AG04449 (cell line): Measurements from ENCODE around the gene KIF3A.

Experiments used
- CTCF ChIA-PET: fragments of 350-600 bp; formaldehyde crosslinking; extraction: SDS; loops from one replicate; lab custom pipeline; 2021; ENCODE audit warnings: antibody characterized with exemption; lab: Yijun Ruan, JAX
- POLR2A ChIA-PET: fragments of 400-600, 350-600 bp; formaldehyde crosslinking; extraction: SDS; loops from one replicate; lab custom pipeline; 2020; ENCODE audit warnings: antibody characterized with exemption, inconsistent platforms; lab: Yijun Ruan, JAX
- DNase-seq: peaks from one replicate; pipeline ENCODE4 v3.0.0-alpha.2; 2010; ENCODE audit warnings: low read depth, low spot score
- H3K4me3 ChIP-seq: 2 replicates; pipeline ENCODE4 v1.5.1; 2011; ENCODE audit warnings: low read depth, mild to moderate bottlenecking, control low read depth, low read length
- TF ChIP-seq, protein P1 (sequence below): IDR thresholded peaks from one replicate; pipeline ENCODE4 v1.5.1; 2011; ENCODE audit warnings: mild to moderate bottlenecking, moderate library complexity, low read length, control low read depth, inconsistent platforms; ENCODE audit not compliant: insufficient read depth; ENCODE audit errors: missing control alignments

Gene KIF3A

GRCh38 chr5:132776938-132777208, 39.5 kb upstream of the KIF3A start:
- ChIA-PET CTCF (interaction anchor here (0.6 to 2.3 kb wide), 3 partner anchors 9 to 392 kb away, joined by 3 to 6 read pairs (median 3); partner anchors contain the start of gene SHROOM1), POLR2A (no interaction called here)
- DNase-seq = no peak

GRCh38 chr5:132776131-132776937, 39.0 kb upstream of the KIF3A start:
- CTCF ChIA-PET = interaction anchor here (0.6 to 2.3 kb wide), 6 partner anchors 10 to 392 kb away, joined by 3 to 9 read pairs (median 4); partner anchors contain the start of gene SHROOM1
- TF ChIP-seq, protein P1, sequence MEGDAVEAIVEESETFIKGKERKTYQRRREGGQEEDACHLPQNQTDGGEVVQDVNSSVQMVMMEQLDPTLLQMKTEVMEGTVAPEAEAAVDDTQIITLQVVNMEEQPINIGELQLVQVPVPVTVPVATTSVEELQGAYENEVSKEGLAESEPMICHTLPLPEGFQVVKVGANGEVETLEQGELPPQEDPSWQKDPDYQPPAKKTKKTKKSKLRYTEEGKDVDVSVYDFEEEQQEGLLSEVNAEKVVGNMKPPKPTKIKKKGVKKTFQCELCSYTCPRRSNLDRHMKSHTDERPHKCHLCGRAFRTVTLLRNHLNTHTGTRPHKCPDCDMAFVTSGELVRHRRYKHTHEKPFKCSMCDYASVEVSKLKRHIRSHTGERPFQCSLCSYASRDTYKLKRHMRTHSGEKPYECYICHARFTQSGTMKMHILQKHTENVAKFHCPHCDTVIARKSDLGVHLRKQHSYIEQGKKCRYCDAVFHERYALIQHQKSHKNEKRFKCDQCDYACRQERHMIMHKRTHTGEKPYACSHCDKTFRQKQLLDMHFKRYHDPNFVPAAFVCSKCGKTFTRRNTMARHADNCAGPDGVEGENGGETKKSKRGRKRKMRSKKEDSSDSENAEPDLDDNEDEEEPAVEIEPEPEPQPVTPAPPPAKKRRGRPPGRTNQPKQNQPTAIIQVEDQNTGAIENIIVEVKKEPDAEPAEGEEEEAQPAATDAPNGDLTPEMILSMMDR = no peak
- H3K4me3 ChIP-seq = peak overlapping the region; percentile 72
- DNase-seq = no peak
- POLR2A ChIA-PET = interaction anchor here (0.6 kb wide), 1 partner anchor 29 kb away, joined by 3 read pairs; the partner anchor contains the start of gene CCNI2

More at GRCh38 chr5:132776938-132777208, 39.5 kb upstream of the KIF3A start:
- peak overlapping the region; percentile 72 for H3K4me3 ChIP-seq
- TF ChIP-seq, protein P1 = no peak

DNA sequence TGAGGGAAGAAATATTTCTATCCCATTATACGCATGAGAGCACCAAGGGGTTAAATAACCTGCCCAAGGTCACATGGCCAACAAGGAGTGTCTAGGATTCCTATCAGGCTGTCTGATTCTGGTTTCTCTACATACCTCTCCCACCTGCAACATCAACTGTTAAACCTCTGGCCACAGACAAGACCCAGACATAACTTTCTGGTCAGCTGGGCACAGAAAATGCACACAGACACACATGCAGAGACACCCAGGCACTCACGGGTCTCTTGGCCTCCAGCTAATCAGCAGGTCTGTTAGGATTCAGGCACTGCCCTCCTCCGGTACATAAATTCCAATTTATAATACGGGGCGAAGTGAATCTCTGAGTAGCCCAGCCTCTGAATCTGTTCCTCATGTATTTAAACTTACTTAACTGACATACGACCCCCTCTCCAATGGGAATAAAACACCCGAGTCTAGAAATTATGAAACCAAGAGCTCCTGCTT, 38.2 kb upstream of the KIF3A start:
- POLR2A ChIA-PET = interaction anchor here (0.6 kb wide), 1 partner anchor 28 kb away, joined by 3 read pairs; the partner anchor contains the start of gene CCNI2
- CTCF ChIA-PET = interaction anchor here (1.0 to 2.3 kb wide), 5 partner anchors 10 to 45 kb away, joined by 3 to 9 read pairs (median 4); no protein-coding TSS in a partner anchor
- H3K4me3 ChIP-seq = peak overlapping the region; percentile 21
- TF ChIP-seq, protein P1 = no peak
- no peak for DNase-seq

DNA sequence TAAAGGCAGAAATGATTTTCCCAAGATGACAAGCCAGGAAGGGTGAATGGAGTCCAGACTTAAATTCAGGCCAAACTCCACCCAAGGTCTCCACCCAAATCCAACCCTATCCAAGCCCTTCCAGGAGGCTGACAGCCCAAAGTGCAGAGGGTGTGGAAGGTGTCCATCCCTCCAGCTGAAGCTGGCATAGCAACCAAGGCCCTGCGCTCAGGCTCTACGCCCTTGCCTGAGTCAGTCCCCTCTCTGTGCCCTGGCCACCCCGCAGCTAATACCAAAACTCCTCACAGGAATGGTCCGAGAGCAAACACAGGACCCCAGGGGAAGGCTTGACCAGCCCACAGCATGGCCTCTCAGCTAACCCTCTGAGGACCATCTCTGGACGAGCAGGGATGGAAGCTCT, 37.5 kb upstream of the KIF3A start:
- TF ChIP-seq, protein P1 = no peak
- DNase-seq = no peak
- no peak overlapping the region for H3K4me3 ChIP-seq
- CTCF ChIA-PET = interaction anchor here (1.2 to 2.3 kb wide), 4 partner anchors 11 to 46 kb away, joined by 3 to 9 read pairs (median 5); no protein-coding TSS in a partner anchor
- POLR2A ChIA-PET = no interaction called here

DNA sequence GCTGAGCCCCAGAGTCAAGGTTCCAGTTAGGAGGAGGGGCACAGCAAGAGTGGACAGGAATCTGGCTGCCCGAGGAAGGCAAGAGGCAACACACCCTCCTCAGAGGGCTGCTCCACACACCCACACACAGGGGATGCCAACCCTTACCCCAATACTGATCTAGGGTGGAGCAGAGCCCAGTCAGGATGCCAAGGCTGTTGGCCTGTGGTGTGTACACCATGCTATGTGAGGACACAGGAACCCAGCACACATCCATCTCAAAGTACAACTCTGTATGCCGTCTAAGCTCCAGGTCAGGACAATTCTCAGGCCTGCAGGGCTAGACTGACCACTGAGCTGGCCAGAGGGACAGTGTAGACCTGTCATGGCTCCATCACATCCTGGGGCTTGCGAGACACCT, 37.1 kb upstream of the KIF3A start:
- no peak overlapping the region for H3K4me3 ChIP-seq
- CTCF ChIA-PET = interaction anchor here (1.2 to 1.7 kb wide), 2 partner anchors 44 to 46 kb away, joined by 3 to 9 read pairs; no protein-coding TSS in a partner anchor
- TF ChIP-seq, protein P1 = no peak
- DNase-seq = no peak
- POLR2A ChIA-PET = no interaction called here

DNA sequence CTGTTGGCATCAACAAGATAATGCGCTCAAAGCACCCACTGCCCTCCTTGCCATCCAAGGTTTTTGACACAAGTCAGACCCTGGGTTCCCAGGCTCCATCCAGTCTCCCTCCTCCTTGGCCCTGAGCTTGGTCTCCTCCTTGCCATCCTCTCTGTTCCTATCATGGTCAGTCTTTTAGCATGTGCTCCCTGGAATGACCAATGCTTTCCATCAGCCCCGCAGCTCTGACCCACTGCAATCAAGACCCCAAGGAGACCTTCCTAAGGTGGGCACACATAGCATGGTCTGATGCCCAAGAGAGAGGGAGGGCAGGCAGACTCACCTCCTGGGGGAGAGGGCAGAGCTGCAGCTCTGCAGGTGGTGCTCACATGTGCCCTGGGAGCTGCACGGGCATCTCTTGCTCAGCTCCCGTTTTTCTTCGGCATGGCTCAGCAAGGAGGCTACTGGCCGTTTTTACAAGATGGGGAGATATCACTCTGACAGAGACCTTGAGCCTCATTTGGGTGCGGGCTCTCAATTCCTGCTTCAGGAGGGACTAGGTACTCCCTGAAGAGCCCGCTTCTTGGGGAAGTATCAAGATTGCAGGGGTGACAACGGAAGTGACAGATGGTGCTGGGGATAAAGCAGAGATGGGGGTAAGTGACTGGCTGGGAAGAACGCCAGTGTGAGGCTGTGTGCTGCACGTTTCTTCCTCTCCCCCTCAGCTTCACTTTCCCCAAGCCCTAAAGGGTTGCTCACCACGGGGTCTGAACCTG, 36.4 kb upstream of the KIF3A start:
- ChIA-PET CTCF (interaction anchor here (0.8 kb wide), 1 partner anchor 247 kb away, joined by 3 read pairs; no protein-coding TSS in a partner anchor), POLR2A (no interaction called here)
- H3K4me3 ChIP-seq = no peak overlapping the region
- TF ChIP-seq, protein P1 = no peak
- DNase-seq = no peak
